ENCODE data around the gene P2RX6. TPM values are rescaled to one million over a fixed set of nuclear protein-coding genes. Genes with fewer than 3 reads are reported as not detected.
A peak's percentile ranks its signal among the peaks of the same experiment; 100 is the strongest.

P2RX6 gene
- total RNA-seq, 1 donor from 2014 or later: under 0.01 TPM

DNA sequence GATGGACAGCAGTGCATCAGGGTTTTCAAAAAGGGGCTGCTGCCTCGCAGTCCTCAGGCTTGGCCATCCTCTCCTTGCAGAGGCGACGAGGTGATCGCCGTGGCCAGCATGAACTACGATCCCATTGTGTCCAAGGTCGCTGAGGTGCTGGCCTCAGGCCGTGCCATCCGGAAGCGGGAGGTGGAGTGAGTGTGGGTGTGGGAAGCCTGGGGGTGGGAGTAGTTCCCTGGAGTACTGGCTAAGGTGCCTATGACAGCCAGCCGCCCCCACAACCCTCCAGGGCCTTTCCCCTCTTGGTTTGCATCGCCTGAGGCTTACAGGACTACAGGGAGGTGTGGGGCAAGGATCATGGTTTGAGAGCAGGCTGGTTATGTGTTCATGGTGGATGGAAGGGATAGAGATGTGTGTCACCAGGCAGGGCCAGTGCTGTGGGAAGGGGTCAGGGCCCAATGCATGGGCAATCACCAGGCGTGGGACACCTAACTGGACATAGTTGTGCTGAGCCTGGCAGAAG is 35.0 kb upstream of the P2RX6 start:
- DNase-seq: no peak

DNA sequence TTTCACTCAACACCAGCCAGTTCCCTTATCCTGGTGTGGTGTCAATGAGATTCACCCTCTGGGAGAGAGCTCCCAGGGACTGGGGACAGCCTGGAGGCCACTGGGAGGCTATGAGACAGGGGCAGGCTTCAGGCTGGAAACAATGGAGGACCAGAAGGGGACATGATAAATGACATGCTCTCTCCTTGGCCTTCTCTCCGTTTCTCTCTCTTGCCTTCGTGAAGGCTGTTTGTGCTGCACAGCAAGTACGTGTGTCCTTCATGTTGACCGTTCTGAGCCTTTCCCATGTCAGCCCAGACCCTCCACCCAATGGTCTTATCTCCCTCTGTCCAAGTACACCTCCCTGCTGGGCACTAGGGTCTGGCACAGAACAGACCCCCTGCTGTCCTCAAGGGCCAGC is 34.4 kb upstream of the P2RX6 start:
- no peak for DNase-seq

DNA sequence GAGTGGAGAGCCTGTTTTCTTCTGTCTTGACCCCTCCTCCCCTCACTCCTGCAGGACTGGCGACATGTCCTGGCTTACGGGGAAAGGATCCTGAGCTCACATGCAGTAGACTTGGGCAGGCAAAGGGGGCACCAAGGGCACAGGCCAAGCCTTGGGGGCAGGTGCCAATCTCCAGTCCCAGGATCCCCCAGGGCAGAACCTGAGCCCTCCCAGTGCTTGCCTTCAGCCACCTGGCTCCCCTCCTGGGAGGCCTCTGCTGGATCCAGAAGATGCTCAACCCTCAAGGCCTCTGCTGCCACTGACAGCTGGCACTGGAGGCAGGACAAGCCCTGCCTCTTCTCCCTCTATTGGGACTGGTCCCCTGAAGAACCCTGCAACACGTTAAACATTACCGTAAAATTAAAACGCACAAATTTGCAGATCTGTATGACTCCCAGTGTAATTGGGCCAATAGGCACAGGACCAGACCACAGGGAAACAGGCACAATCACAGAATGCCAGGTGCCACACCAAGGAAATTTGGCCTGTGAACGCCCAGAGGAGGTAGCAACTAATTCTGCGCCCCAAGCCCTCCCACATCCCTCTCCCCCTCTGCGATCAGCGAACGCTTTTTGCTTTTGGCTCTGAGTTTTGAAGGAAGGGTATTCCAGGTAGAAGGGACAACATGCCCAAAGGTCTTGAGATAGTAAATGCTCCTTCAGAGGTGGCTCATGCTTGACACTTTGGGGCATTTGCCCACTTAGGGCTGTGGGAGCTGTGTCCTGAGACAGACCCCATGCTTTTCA is 33.8 kb upstream of the P2RX6 start:
- DNase-seq: no peak

DNA sequence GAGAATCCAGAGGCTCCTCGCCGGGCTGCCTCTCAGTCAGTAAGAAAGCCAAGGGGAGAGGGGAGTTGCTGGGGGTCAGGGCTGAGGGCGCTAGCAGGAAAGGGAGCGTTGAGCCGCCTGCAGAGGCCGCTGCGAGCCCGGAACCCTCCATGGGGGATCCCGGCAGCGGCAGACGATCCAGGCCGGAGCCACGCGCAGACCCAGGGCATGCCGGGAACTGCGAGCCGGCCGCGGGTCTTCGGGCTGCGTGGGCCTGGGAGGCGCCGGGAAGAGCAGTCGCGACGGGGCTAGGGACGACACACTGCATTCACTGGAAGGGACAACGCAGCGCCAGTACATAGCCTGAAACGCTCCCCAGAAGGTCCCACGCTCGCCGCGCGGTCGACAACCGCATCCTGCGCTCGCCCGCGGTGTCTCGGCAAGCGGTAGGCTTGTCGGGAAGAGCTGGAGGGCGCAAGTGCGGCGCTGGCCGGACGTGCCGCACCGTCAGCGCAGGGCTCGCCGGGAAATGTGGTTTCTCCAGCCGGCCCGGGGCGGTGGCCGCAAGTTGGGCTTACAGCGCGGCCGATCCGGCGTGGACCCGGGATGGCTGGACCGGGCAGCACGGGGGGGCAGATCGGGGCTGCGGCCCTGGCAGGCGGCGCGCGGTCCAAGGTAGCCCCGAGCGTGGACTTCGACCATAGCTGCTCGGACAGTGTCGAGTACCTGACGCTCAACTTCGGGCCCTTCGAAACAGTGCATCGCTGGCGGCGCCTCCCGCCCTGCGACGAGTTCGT is 33.0 kb upstream of the P2RX6 start, which contains the start of gene LZTR1:
LZTR1 (plus strand) TSS at position 511 of the 776 bp plus-strand sequence; CDS start at position 586, 75 bp downstream.
- DNase-seq: peak; percentile 87

DNA sequence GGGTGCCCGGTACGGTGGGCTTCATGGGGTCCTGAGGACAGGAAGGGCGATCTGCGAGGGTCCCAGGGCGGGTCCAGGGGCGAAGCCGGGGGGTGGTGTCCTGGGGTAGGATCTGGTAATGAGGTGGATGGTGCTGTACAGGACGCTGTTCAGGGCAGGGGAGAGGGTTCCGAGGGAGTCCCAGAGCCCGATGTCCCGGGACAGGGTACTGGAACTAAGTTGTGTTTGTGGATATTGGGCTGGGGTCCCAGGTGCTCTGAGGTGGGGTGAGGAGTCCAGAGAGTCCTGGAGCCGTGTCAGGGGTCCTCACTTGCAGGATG is 32.4 kb upstream of the P2RX6 start:
- DNase-seq: no peak

DNA sequence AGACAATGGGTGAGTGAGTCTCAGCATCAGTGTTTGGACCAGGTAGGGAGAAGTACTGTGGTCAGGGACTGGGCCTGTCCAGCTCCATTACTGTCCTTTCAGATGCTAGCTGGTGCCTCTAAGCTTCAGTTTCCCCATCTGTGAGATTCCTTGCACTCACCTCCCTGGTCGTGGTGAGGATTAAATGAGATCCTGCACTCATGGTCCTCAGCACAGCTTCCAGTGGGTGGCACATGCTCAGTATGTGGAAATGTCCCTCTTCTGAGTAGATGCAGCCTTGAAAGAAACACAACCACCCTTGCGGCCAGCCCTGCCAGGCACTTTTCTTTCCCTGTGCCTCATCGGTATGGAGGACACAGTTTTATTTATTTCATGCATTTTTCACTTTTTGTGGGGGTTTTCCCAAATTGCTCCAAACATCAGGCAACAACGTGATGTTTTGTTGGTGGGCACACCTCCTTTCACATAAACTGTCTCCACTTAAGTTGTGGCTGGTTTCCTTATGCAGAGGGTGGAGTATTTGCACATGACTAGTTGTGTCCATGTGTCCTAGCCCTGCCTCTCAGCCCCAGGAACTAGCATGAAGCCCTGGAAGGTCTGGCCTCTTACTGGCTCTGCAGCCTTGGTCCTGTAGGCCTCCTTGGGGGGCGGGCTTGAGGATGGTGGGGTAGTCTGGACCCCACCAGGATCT is 31.7 kb upstream of the P2RX6 start:
- no peak for DNase-seq

DNA sequence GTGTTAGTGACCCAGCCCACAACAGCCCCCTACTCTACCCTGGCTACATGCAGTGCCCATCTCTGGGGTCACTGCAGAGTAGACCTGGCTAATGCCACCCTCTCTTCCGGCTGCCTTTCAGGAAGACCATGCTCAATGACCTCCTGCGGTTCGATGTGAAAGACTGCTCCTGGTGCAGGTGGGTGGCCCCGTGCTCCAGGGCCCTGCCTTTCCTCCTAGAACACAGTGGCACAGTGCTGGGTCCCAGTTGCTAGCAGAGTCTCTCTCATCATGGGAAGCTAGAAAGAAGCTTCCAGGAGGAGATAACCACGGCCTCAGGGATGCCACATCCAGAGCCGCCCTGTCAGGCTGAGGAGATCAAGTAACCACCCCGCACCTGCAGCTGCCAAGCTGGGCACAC is 29.2 kb upstream of the P2RX6 start:
- DNase-seq: no peak

DNA sequence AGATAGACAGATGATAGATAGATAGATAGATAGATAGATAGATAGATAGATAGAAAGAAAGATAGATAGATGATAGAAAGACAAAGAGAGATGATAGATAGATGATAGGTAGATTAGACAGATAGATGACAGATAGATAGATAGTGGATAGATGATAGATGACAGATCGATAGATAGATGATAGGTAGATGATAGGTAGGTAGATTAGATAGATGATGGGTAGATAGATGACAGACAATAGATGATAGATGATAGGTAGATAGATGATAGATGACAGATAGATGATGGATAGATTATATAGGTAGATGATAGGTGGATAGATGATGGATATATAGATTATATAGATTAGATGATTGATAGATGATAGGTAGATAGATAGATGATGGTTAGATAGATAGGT is 28.6 kb upstream of the P2RX6 start:
- no peak for DNase-seq

DNA sequence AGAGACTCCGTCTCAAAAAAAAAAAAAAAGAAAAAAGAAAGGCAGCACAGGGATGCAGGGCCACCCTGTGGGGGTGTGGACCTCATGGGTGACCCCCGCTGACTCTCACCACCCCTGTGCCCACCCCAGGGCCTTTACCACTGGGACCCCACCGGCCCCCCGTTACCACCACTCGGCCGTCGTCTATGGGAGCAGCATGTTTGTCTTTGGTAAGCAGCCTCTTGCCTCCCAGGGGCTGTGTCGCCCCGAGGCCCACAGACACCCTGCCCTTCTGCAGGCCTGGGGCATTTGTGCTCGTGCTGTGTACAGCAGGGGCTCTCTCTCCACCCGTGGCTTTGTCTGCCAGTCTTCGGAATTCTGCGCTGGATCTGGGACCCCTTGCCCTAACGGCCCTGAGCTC is 27.6 kb upstream of the P2RX6 start:
- DNase-seq: no peak

DNA sequence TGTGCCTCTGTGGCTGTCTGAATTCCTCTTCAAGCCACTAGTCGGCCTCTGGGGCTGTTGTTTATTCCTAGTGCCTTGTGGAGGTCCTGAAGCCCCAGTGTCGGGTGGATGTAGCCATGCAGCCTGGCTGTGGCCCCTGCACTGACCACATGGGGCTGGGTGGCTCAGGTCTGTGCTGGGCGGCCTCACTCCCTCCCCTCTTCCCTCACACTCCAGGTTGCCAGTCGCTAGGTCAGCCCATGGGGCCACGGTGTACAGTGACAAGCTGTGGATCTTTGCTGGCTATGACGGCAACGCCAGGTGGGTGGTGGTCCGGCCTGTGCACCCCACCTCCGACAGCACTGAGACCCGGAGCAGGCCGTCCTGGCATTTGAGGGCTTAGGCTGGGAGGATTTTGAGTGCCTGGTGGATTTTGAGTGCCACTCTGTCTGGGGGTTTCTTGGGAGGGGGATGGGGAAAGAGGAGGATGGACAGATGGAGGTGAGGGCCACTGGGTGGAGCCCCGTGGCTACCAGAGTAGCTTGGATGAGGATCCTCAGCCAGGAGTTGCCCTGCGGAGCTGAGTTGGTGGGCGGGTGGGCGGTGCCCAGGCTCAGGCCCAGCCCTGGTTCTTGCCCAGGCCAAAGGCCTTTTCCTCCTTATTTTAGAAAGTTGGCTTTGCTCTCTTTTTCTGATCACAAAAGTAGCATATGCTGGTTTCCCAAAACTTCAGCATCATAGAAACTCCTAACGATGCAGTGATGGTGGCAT is 26.2 kb upstream of the P2RX6 start:
- no peak for DNase-seq

DNA sequence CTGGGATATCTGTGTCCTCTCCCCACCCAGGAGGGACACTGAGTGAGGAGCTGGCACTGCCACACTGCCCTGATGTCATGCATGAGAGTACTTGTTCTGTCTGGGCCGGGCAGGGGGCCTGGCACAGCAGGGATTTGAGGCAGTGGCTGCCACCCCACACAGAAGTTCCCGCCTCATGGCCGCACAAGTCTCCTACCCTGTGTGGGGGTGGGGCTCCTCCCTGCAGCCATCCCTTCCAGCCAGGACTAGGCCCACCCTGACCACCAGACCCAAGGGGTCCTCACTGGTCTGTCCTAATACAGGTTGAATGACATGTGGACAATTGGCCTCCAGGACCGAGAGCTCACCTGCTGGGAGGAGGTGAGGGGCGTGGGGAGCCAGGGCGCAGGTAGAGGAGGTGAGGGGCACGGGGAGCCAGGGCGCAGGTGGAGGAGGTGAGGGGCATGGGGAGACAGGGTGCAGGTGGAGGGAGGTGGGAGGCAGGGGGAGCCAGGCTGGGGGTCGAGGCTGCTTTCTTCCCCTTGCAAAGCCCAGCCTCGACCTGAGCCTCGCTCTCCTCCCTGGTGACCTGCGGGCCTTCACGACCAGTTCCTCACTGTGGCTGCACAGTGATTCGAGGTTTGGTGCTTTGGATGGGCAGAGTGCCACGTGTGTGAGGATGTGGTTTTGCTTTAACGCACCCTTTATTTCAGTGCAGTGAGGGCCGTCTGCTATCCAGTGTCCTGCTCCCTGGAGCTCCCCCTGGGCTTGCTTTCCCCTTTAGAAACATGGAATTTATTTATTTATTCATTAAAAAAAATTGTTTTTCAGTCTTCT is 25.4 kb upstream of the P2RX6 start:
- DNase-seq: no peak

DNA sequence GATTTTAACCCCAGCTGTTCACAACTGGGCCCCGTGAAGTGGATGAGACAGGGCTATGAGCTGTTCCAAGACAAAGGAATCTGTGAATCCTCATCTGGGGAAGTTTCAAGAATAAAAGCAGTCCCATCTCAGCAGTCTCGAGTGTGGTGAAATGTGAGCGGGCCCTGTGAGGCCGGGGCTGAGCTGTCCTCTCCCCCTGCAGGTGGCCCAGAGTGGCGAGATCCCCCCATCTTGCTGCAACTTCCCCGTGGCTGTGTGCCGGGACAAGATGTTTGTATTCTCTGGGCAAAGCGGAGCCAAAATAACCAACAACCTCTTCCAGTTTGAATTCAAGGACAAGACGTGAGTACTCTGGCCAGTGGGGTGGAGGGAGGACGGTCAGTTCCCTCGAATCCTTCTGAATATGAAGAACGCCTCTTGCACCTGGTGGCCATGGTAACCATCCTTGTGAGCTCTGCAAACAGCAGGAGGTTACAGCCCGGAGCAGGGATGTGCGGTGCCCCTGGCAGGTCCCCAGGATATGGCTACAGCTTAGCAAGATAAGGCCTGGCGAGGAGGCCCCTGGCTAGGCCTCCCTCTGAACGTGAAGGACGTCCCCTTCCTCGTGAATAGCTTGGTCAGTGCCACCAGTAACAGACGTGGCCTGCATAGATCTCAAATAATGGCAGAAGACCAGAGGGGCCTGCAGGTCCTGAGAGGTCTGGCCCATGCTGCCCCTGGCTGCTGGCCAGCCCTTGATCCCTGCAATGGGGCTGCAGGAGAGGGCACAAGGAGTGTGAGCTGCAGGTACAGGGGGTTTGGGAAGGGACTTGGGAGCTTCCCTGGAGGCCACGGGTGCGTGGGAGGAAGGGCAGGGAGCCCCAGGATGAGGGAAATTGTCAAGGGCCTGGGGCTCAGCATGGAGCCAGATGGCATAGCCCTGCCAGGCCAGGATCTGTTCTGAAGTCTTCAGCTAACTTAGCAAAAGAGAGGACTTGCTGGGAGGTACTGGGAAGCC is 24.5 kb upstream of the P2RX6 start:
- DNase-seq: no peak

DNA sequence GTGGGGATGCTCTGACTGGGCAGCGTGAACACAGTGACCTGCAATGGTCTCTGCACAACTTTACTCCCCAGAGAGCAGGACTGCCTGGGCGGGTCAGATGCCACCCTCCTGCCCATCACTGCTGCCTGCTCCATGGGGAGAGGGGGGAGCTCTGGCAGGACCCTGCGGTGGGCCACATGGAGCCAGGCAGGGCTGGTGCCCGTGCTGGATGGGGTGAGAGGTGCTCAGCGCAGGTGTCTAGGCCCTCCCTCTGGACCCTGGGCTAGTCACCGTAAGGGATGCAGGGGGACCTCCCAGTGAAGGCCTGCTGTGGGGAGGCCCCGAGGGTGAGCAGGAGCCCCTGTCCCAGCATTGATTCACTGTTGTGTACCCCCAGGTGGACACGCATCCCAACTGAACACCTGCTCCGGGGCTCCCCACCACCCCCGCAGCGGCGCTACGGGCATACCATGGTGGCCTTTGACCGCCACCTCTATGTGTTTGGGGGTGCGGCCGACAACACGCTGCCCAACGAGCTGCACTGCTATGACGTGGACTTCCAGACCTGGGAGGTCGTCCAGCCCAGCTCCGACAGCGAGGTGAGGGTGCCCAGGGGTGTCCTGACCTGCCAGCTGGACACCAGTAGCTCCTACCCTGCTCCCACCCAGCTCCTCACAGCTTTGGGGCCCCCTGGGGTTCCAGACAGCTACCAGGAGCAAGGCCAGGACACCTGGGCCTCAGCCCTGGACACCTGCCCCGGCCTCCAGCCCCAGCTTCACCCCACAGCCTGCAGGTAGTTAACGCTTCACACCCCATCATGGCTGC is 23.5 kb upstream of the P2RX6 start:
- no peak for DNase-seq

DNA sequence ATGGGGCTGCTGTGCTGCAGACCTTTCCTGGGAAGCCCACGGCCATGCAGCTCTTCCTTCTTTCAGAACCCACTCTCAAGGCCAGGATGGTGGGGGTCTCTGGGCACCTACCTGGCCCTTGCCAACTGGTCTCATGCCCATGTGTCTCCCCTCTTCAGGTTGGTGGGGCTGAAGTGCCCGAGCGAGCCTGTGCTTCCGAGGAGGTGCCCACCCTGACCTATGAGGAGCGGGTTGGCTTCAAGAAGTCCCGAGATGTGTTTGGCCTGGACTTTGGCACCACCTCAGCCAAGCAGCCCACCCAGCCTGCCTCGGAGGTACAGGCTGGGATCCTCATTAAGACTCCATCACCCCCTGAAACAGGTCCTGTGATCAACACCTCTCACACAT is 22.9 kb upstream of the P2RX6 start:
- DNase-seq: no peak

DNA sequence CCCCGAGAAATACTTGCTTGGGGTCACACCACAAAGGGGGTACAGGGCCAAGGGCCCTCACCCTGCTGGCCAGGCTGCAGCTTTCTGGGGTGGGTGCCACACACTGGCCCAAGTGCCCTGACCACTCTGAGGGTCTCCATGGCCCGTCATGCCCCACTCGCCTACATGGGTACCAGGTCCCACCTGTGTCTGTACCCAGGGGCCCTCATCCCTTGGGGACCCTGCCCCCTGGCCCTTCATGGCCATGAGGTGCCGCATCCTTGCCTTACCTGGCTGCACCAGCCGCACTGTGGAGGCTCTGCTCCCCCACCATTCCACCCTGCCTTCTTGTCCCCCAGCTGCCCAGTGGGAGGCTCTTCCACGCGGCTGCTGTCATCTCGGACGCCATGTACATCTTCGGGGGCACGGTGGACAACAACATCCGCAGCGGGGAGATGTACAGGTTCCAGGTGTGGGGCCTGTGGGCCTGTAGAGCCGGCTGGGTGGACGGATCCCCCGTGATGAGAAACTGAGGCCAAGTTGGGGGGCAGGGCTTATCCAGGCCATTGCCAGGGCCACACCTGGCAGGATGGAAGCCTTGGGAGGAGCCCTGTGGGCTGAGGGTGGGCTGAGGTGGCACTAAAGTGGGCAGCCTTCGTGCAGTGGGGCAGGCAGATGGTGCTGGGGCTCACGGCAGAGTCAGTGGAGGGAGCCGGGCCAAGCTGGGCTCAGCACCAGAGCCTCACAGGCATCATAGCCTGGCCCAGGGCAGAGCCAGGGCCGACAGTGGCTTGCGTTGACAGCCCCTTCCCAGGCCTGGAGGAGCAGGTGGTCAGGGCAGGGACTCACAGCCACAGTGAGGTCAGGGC is 22.3 kb upstream of the P2RX6 start:
- no peak for DNase-seq

DNA sequence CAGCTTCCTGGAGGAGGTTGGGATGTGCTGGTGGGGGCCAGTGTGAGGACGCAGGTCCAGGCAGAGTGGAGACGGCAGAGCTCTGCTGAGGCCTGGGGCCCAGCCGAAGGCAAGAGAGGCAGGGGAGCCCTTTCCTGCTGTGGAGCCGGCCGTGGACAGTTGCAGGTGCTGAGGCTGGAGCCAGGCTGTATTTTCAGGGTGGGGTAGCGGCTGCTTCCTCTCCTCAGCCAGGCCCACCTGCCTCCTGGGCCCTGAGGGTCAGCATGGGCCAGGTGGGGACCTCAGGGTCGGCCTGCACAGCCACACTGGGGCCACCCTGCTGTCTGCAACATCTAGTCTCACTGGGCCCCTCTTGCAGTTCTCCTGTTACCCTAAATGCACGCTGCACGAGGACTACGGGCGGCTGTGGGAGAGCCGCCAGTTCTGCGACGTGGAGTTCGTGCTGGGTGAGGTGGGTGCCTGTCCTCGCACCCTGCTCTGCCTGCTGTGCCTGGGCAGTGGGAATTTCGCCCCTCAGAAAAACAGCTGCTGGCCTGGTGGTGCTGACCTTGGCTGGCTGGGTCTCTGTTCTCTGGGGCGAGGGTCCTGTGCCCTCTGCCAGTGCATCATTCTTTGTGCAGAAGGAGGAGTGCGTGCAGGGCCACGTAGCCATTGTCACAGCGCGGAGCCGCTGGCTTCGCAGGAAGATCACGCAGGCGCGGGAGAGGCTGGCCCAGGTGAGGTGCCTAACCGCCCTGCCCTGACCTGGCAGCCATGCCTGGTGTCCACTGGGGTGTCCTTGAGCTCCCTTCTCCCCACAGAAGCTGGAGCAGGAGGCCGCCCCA is 21.4 kb upstream of the P2RX6 start:
- no peak for DNase-seq

DNA sequence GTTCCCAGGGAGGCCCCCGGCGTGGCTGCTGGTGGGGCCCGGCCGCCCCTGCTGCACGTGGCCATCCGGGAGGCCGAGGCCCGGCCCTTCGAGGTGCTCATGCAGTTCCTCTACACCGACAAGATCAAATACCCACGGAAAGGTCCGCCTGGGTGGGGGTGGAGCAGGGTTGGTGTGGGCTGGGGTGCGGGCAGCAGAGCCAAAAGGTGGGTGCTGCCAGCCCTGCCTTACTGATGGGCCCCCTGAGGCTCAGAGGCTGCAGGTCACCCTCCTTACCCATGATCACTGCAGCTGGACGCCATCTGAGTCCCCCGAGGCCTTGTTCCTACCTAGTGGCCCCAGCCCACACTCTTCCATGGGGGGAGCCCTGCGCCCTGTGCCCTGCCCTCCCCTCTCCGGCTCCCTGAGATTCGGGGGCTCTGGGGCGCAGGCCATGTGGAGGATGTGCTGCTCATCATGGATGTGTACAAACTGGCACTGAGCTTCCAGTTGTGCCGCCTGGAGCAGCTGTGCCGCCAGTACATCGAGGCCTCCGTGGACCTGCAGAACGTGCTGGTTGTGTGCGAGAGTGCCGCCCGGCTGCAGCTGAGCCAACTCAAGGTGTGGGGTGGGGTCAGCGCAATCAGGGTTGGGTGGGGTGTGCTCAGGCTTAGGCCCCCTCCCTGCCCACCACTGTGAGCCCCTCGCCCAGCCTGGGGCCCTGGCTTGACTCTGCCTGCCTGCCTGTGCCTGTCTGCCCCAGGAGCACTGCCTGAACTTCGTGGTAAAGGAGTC is 20.6 kb upstream of the P2RX6 start:
- no peak for DNase-seq
